Stimulated activated CD4-positive, alpha-beta T cell treated with anti-CD3 and anti-CD28 coated beads, TNF-alpha, amount 100 ng/mL, for 4 hours (primary cell): ENCODE results near the gene SOCS6.
"Not testable (repeated sequence)": the region's sequence is repeated elsewhere in the genome, so short reads cannot be mapped to it uniquely, and the experiment has no call there.

ENCODE experiments used
- DNase-seq, 3 experiments: peaks; one replicate each; pipeline ENCODE4 v3.0.0-alpha.2; 2020; ENCODE audit warnings: low read depth in 3 of 3

The SOCS6 gene, protein sequence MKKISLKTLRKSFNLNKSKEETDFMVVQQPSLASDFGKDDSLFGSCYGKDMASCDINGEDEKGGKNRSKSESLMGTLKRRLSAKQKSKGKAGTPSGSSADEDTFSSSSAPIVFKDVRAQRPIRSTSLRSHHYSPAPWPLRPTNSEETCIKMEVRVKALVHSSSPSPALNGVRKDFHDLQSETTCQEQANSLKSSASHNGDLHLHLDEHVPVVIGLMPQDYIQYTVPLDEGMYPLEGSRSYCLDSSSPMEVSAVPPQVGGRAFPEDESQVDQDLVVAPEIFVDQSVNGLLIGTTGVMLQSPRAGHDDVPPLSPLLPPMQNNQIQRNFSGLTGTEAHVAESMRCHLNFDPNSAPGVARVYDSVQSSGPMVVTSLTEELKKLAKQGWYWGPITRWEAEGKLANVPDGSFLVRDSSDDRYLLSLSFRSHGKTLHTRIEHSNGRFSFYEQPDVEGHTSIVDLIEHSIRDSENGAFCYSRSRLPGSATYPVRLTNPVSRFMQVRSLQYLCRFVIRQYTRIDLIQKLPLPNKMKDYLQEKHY

DNA sequence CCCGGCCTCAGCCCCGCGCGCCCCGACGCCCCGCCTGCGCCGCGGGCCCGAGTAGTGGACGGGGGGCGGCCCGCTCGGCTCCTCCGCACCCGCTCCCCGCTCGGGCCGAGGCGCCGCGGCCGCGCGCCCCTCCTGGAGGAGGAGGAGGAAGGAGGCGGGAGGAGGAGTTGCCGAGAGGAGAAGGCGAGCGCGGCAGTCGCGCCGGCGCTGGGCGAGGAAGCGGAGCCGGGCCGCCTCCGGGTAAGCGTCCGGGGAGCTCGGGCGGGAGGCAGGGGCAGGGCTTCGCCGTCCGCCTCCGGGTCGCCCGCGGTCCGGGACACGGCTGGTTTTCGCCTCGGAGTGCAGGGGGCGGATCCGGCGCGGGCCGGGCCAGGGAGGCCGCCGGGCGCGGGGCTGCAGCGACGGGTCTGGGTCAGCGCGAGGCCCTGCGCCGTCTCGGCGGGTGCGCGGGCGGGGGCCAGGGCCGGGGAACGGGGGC is at the start of gene SOCS6:
TSS of gene SOCS6 (plus strand) at position 195 of the 478 bp plus-strand sequence. CDS start 35,624 bp downstream, outside the sequence.
- DNase-seq: peak in 1 of 3 experiments; percentile 12

GRCh38 chr18:70243131-70243929 is 45.5 kb upstream of the SOCS6 start:
- no peak for DNase-seq

DNA sequence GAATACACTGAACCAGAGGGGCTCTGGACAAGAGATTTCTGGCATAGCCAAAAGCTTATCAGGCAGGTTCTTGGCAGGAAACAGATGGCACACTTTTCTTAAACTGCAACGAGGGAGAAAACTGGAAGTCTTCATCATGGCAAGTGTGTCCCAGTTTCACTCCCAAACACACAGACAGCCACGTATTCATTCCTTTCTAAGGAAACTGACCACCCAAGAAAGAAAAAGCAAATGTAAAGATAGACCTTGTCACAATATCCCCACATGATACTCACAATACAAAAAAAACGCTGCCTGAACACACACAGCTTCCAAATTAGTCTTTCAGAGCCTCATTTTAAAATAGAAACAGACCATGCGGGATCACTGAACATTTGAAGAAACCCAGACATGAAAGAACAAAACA is 42.8 kb upstream of the SOCS6 start:
- DNase-seq: no peak

DNA sequence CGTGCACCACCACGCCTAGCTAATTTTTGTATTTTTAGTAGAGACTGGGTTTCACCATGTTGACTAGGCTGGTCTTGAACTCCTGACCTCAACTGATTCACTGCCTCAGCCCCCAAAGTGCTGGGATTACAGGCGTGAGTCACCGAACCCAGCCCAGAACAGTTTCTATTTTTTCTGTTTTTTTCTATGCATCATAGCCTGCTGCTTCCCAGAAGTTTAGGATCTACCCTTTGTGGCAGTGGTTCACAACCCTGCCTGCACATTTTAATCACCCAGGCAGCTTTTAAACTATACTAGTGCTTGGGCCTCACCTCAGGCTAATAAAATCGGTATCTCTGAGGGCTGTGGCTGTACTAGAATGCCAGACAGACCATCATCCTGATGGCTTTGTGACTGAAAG is 39.7 kb upstream of the SOCS6 start:
- DNase-seq: no peak

- not testable (repeated sequence) for DNase-seq
Measured at GRCh38 chr18:70249861-70250260, 39.0 kb upstream of the SOCS6 start.

DNA sequence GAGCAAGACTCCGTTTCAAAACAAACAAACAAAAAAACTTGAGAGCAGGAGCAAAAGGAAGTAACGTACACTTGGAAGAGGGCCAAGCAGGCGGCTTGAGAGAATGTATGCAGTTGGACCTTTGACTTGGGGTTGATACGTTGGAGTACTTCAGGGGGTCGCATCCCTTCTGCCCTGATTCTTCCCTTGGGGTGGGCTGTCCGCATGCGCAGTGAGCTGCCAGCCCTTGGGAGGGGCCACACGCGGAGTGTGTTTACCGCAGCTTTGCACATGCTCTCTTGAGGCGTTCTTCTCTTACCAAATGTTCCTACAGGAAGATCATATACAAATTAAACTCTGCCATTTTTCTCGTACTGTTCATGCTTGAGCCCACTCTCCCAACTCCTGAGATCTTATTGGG is 38.1 kb upstream of the SOCS6 start:
- DNase-seq: no peak

- DNase-seq: no peak
Measured at GRCh38 chr18:70256184-70256583, 32.7 kb upstream of the SOCS6 start.

DNA sequence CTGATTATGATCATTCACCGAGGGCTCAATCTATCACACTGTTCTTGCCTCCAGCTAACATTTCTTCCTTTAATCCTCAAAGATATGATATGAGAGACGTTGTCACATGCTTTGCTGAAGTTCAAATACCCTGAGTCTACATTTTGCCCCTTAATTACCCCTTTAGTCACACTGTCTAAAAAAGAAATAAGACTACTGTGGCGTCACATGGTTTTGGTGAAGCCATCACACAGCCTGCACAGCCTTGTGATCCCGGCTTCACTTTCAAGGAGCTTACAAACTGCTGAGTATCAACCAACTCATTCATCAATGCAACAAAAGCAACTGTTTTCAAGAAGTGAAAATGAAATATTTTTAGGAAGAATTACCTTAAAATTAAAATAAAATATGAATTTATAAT is 31.9 kb upstream of the SOCS6 start:
- DNase-seq: no peak

DNA sequence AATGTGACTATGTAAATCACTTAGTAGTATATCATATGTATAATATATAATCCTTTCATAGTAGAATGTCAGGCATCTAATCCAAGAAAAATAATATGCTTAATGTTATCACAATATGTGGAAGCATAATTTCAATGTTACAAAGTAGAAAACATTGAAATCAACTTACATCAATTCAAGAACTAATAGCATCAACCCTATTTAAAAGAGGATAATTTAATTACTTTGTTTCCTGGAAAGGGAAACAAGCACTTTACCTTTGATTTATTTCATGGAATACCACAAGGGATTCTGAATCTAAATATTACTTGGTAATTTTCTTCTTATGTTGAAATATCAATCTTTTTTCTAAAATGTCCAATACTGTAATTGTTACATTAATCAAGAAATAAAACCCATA is 30.6 kb upstream of the SOCS6 start:
- DNase-seq: no peak

DNA sequence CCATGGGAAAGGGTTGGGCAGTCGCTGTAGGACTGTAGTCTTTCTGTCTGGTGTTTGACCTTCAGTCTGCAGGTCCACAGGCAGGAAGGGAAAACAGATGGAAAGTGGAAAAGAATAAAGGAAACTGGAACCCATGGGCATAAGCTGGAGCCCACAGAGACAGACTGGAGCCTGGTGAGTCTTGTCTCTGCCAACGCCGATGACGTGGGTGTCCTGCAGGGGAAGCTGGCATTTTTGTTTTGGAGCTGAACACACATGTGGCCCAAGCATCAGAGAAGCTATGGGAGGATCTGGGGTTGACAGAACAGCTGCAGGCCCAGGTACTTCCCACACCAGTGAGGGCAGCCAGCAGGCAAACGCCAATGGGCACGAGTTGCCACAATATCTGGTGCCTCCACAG is 28.2 kb upstream of the SOCS6 start:
- no peak for DNase-seq

DNA sequence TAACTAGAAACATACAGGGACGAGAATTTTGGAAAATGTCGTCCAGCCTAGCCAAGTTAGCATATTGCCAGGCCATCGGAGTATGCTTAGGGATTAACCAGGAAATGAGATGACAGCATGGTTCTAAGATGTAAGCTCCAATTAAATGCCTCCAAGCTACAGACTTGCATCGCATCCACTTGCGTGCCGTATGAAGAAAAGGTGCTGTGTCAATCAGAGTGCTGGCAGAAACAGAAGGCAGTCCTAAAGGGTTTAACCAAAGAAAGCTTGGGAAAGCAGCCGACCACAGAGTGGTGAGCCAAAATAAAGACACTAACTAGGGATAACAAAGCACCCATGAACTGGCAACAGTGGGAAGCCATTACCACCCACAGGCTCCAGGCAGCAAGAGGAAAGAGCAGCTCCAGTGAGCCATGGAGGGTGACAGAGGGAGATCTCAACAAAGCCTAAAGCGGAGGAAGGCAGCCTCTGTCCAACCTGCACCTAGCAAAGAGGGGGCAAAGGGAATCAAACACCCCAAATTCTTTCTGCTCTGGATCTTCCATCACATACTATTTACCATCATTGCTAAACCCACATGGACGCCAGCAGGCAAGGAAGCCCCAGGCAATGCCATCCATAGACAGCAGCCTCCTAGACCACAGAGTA is 27.6 kb upstream of the SOCS6 start:
- DNase-seq: no peak

DNA sequence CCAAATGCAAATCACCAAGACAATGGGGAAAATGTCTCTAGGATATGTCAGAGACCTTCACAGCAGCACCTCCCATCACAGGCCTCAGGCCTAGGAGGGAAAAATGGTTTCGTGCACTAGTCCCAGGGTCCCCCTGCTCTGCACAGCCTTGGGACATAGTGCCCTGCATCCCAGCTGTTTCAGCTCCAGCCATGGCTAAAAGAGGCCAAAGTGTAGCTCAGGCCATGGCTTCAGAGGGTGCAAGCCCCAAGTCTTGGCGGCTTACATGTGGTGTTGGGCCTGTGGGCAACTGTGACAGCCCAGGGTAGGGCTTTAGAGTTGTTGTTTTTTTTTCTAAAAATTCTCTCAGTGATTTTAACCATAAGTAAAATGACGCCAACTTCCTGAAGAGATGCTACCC is 25.5 kb upstream of the SOCS6 start:
- DNase-seq: no peak

GRCh38 chr18:70271742-70272141 is 17.1 kb upstream of the SOCS6 start:
- no peak for DNase-seq

GRCh38 chr18:70273021-70273420 is 15.8 kb upstream of the SOCS6 start:
- no peak for DNase-seq

DNA sequence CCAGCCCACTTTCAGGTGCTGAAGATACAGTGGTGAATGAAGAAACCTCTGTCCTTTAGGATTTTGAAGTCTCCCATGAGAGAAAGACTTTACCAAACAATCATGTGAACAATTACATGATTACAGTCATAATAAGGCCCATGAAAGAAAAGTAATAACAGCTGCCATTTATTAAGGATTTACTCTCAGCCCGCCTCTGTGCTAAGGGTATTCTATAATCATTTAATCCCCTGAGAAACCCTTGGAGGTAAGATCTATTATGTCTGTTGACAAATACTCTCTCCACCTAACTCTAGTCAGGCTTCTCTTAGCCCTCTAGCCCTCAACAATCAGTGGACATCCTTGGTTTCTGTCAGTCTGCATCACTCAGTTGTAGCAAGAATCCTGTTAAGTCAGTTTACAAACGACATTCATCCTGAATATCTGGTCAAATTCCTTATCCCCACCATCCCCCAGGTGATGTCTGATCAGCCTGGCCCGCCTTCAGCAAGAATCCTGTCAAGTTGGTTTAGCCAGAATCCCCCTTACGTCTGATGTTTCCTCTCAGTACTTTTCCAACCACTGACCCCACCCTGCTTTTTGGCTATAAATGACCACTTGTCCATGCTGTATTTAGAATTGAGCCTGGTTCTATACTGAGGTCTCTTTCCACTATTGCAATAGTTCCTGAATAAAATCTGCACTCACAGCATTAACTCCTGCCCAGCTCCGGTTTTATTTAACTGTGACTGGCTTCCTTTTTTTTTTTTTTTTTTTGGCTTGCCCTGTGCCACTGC is 12.2 kb upstream of the SOCS6 start:
- no peak for DNase-seq

DNA sequence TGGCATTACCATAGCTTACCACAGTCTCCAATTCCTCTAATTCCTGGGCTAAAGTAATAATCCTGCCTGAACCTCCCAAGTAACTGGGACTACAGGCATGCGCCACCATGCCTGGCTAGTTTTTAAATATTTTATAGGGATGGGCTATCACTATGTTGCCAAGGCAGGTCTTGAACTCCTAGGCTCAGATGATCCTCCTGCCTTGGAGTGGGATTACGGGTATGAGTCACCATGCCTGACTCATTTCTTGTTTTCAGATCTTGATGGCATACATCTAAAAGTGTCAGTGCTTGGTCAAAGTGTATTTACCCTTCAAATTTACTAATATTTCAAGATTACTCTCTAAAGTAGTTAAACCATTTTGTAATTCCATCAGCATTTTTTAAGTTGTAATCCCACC is 9.4 kb upstream of the SOCS6 start:
- DNase-seq: no peak

- DNase-seq: no peak
Measured at GRCh38 chr18:70280007-70280925, 8.6 kb upstream of the SOCS6 start.

DNA sequence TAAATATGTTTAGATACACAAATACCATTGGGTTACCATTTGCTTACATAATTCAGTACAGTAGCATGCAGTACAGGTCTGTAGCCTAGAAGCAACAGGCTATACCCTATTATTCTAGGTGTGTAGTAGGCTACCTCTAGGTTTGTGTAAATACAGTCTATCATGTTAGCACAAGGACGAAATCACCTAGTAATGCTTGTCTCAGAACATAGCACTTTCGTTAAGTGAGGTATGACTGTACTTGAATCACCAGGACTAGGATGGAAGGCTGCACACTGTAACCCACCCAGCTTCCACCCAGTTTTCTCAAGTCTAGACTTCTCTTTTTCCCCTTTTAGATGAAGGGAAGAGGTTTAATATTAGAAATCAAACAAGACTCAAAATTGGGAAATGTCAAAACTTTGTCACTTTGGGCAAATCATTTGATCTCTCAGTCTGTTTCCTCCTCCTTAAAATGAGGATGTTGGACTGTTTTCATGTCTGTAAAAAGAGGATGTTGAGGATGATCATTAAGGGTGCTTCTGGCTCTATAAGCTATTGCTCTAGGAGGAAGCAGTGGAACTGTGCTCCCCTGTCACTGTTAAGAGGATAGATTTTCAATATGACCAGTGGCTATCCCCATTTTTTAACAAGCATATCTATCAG is 3.7 kb upstream of the SOCS6 start:
- no peak for DNase-seq

DNA sequence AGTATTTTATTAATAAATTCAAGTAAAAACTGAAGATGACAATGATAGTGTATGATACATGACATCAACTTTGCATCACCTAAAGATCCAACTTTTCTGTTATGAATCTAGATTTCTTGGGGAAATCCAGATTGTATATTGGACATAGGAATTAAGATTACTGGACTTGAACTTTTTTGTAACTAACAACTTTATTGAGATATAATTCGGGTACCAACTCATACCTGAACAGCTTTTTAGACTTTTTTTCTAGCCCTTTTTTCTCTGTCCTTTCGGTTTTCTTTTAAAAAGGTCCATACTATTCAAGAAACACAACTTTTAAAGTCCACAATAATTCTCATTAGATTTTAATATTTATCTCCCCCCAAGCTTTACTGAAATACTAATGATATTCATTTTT is 1.1 kb upstream of the SOCS6 start:
- DNase-seq: no peak
